PC-9 (cell line): ENCODE measurements around the gene KY. TPM values are rescaled to one million over a fixed set of nuclear protein-coding genes. Genes with fewer than 3 reads are reported as not detected.

Experiments
- BruUV-seq: library from RNA; stranded (reverse); fragments of 400-500 nt; replicated peaks from 2 replicates; lab custom pipeline; 2021; lab: Mats Ljungman, UMichigan
- CTCF ChIA-PET: fragments of 300-600 bp; sonication (Branson Sonifier 250); formaldehyde crosslinking; loops from one replicate; lab custom pipeline; 2022; ENCODE audit warnings: antibody characterized with exemption; lab: Charles Lee
- POLR2A ChIA-PET: fragments of 300-600 bp; sonication (Branson Sonifier 250); formaldehyde crosslinking; loops from one replicate; lab custom pipeline; 2022; ENCODE audit warnings: antibody characterized with exemption; ENCODE audit not compliant: unreplicated experiment; lab: Charles Lee
- DNase-seq, 2 experiments: peaks; one replicate each; pipeline versions ENCODE4 v3.0.0 to v3.0.0-alpha.2; 2015 to 2022; ENCODE audit warnings: mixed read lengths in 1 of 2
- H2AFZ ChIP-seq: fragments of 200-600 bp; sonication (generic); 2 replicates; pipeline ENCODE4 v1.8.1; 2017; ENCODE audit warnings: antibody characterized with exemption
- H3F3A ChIP-seq: fragments of 200-600 bp; sonication (generic); 2 replicates; pipeline ENCODE4 v1.8.1; 2017; ENCODE audit warnings: antibody characterized with exemption, mild to moderate bottlenecking, low read depth; ENCODE audit not compliant: insufficient read depth
- H3K27ac ChIP-seq: fragments of 200-600 bp; sonication (generic); 2 replicates; pipeline ENCODE4 v1.6.1; 2016; ENCODE audit warnings: mixed run types
- H3K27me3 ChIP-seq: fragments of 200-600 bp; sonication (generic); 2 replicates; pipeline ENCODE4 v1.6.1; 2016; ENCODE audit warnings: low read depth, mixed run types; ENCODE audit not compliant: insufficient read depth
- H3K36me3 ChIP-seq: fragments of 200-600 bp; sonication (generic); 2 replicates; pipeline ENCODE4 v1.6.1; 2016; ENCODE audit warnings: low read depth, mixed run types
- H3K4me1 ChIP-seq: fragments of 200-600 bp; sonication (generic); replicated peaks from 2 replicates; pipeline ENCODE4 v1.6.1; 2016; ENCODE audit warnings: mixed run types; ENCODE audit not compliant: insufficient read depth
- H3K4me2 ChIP-seq: fragments of 200-600 bp; sonication (generic); 2 replicates; pipeline ENCODE4 v1.6.1; 2017; ENCODE audit warnings: mixed run types
- H3K4me3 ChIP-seq: fragments of 200-600 bp; sonication (generic); 2 replicates; pipeline ENCODE4 v1.6.1; 2016; ENCODE audit warnings: mixed run types
- H3K79me2 ChIP-seq: fragments of 200-600 bp; sonication (generic); 2 replicates; pipeline ENCODE4 v1.6.1; 2017; ENCODE audit warnings: low read depth, mixed run types
- H3K9me2 ChIP-seq: fragments of 200-600 bp; sonication (generic); 2 replicates; pipeline ENCODE4 v1.8.1; 2017; ENCODE audit warnings: mild to moderate bottlenecking; ENCODE audit not compliant: insufficient read depth
- H3K9me3 ChIP-seq: fragments of 200-600 bp; sonication (generic); 2 replicates; pipeline ENCODE4 v1.8.1; 2016; ENCODE audit warnings: low read depth; ENCODE audit not compliant: insufficient read depth
- H4K20me1 ChIP-seq: fragments of 200-600 bp; sonication (generic); 2 replicates; pipeline ENCODE4 v1.8.1; 2017; ENCODE audit not compliant: insufficient read depth
- EZH2 ChIP-seq: fragments of 200-600 bp; sonication (generic); IDR thresholded peaks from 2 replicates; pipeline ENCODE4 v1.8.0; 2017; ENCODE audit warnings: antibody characterized with exemption, low read depth
- intact Hi-C: fragments of 100-400 bp; cut with micrococcal nuclease; formaldehyde crosslinking; loops from one replicate; pipeline ENCODE4 v1.10.0; 2022; ENCODE audit not compliant: unreplicated experiment
- total RNA-seq: library from RNA; stranded (reverse); gene quantifications from 2 replicates; pipeline ENCODE4 v1.2.3, GENCODE V29; 2021
- TF ChIP-seq, protein P1 (sequence below): fragments of 200-600 bp; sonication (generic); conservative IDR thresholded peaks from 2 replicates; pipeline ENCODE4 v1.6.1; 2017; ENCODE audit warnings: mixed run types, antibody characterized with exemption, mild to moderate bottlenecking, moderate library complexity

Gene KY
- total RNA-seq, 1 experiment from 2014 or later: not detected

DNA sequence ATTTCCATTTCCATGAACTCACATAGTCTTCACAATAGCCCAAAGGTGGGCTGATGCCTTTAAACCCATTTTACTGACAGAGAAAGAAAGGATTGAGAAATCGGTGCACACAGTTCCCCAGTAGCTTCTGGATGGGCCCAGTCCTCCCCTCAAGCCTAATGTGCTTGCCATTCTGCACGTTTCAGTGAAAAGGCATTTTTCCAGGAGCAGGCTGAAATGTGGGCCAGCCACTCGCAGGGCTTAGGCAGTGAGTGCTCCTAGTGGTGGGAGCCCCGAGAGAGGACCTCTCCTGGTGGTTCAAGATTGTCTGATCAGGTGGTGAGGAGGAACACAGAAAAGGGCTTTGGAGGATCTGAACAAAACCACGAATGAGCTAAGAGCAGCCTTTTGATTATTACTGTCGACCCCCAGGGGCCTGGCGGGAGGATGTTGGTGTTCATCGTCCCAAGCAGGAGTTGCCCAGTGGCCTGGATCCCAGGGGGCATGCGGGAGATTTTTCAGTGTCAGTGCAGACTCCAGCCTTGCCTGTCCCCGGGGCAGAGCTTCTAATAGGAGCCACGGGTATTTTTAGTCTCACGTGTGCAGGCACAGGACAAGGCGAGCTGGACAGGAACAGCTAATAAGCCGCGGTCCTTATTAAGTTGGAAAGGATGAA lies 8.7 kb upstream of the KY start:
- Histone ChIP-seq H3K4me1 (no peaks in the 10 kb centered on the region), H4K20me1 (no peaks in the 10 kb centered on the region), H3K27me3 (peaks cover 66% of the 10 kb centered on the region), H3K4me3 (no peak overlapping the region), H2AFZ (no peak overlapping the region), H3K79me2 (no peaks in the 10 kb centered on the region), H3K4me2 (no peak overlapping the region), H3K36me3 (no peaks in the 10 kb centered on the region), H3F3A (no peaks in the 10 kb centered on the region), H3K27ac (no peak overlapping the region), H3K9me2 (no peaks in the 10 kb centered on the region), H3K9me3 (no peaks in the 10 kb centered on the region)
- DNase-seq: no peak
- CTCF ChIA-PET: no interaction called here
- POLR2A ChIA-PET: no interaction called here
- TF ChIP-seq EZH2: no peak
- TF ChIP-seq, protein P1, sequence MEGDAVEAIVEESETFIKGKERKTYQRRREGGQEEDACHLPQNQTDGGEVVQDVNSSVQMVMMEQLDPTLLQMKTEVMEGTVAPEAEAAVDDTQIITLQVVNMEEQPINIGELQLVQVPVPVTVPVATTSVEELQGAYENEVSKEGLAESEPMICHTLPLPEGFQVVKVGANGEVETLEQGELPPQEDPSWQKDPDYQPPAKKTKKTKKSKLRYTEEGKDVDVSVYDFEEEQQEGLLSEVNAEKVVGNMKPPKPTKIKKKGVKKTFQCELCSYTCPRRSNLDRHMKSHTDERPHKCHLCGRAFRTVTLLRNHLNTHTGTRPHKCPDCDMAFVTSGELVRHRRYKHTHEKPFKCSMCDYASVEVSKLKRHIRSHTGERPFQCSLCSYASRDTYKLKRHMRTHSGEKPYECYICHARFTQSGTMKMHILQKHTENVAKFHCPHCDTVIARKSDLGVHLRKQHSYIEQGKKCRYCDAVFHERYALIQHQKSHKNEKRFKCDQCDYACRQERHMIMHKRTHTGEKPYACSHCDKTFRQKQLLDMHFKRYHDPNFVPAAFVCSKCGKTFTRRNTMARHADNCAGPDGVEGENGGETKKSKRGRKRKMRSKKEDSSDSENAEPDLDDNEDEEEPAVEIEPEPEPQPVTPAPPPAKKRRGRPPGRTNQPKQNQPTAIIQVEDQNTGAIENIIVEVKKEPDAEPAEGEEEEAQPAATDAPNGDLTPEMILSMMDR: no peak
- intact Hi-C loops: no loop called here
- no TSS peak for BruUV-seq

DNA sequence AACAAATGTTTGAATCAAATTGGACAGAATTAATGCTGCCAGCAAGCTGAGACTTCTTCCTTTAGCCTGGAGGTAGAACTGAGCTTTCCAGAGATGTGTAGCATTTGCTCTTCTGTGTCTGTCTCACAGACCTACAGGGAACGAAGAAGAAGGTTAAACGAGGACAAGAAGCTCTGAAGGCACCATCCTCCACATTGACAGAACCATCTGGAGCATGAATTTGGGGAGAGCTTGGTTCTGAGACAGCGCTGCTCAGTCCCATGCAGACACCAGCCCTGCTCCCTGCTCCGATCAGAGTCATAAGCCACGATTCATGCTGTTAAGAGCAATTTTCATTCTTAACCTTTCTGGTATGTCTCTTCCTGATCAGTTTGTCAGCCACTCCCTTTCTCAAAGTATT lies 7.7 kb upstream of the KY start:
- H3K27ac ChIP-seq: no peak overlapping the region
- intact Hi-C loops: no loop called here
- DNase-seq: no peak
- CTCF ChIA-PET: no interaction called here
- TF ChIP-seq EZH2: no peak
- no peak overlapping the region for H3K4me2 ChIP-seq
- no peak overlapping the region for H2AFZ ChIP-seq
- H3K36me3 ChIP-seq: no peaks in the 10 kb centered on the region
- H3K79me2 ChIP-seq: no peaks in the 10 kb centered on the region
- no peak overlapping the region for H3K4me3 ChIP-seq
- no TSS peak for BruUV-seq
- H3K9me2 ChIP-seq: no peaks in the 10 kb centered on the region
- H3K9me3 ChIP-seq: no peaks in the 10 kb centered on the region
- no peaks in the 10 kb centered on the region for H3F3A ChIP-seq
- no peaks in the 10 kb centered on the region for H3K4me1 ChIP-seq
- POLR2A ChIA-PET: no interaction called here
- H3K27me3 ChIP-seq: peaks cover 69% of the 10 kb centered on the region
- no peaks in the 10 kb centered on the region for H4K20me1 ChIP-seq

DNA sequence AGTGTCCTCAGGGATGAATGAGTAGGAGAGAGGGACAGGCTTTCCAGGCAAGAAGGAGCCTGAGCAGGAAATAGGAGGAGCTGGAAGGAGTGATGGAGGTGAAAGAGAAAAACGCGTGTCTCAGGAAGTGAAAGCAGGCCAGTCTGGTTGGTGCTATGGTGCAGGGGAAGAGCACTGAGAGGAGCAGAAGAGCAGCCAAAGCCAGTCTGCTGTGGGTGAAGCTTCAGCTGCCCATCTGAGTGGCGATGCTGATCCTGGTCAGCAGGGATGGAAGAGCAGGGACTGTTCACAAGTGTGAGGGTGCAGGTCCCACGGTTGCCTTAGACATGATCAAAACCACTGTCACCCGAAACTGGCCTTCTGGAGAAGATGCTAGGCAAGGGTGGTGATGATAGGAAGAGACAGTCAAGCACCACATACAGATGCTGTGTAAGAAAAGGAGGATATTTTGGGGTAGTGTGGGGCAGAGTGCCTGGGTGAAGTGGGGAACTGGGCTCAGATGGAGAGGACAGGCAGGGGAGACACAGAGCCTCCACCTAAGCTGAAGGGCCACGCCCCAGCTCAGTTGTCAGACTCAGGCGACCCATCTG lies 5.5 kb upstream of the KY start:
- Histone ChIP-seq H4K20me1 (no peaks in the 10 kb centered on the region), H3K36me3 (no peaks in the 10 kb centered on the region), H3K27me3 (peaks cover 73% of the 10 kb centered on the region), H3K4me3 (no peak overlapping the region), H3K27ac (no peak overlapping the region), H3F3A (no peaks in the 10 kb centered on the region), H3K9me2 (no peaks in the 10 kb centered on the region), H3K4me2 (no peak overlapping the region), H3K4me1 (no peaks in the 10 kb centered on the region), H3K79me2 (no peaks in the 10 kb centered on the region), H2AFZ (no peak overlapping the region), H3K9me3 (no peaks in the 10 kb centered on the region)
- DNase-seq: no peak
- intact Hi-C loops: no loop called here
- ChIA-PET POLR2A (no interaction called here), CTCF (no interaction called here)
- no peak for TF ChIP-seq EZH2
- TF ChIP-seq, protein P1: no peak
- no TSS peak for BruUV-seq
